ENCODE data around the gene STARD7. TPM values are rescaled to one million over a fixed set of nuclear protein-coding genes. Genes with fewer than 3 reads are reported as not detected.

Gene STARD7
- total RNA-seq, 1 donor from 2014 or later, result 103 TPM

DNA sequence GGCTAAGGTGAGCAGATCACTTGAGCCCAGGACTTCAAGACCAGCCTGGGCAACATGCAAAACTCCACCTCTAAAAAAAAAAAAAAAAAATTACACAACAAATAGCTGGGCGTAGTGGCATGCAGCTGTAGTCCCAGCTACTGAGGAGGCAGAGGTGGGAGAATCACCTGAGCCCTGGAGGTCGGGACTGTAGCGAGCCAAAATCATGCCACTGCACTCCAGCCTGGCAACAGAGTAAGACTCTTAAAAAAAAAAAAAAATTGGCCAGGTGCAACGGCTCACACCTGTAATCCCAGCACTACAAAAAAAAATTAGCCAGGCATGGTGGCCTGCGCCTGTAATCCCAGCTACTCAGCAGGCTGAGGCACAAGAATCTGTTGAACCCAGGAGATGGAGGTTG lies 7.3 kb downstream of the STARD7 start:
- Histone ChIP-seq H3K36me3 (ENCODE audit: insufficient read depth, low read length) (no peaks in the 10 kb centered on the region), H2AFZ (ENCODE audit: low read depth, low read length) (no peak overlapping the region), H3K27me3 (ENCODE audit: insufficient read depth, low read length) (no peaks in the 10 kb centered on the region), H3K9ac (ENCODE audit: low read length) (no peak overlapping the region), H3K79me2 (ENCODE audit: insufficient read depth, low read length) (peaks cover 95% of the 10 kb centered on the region), H4K20me1 (ENCODE audit: insufficient read depth, low read length) (peaks cover 89% of the 10 kb centered on the region), H3K4me1 (ENCODE audit: insufficient read depth, low read length) (peaks cover 14% of the 10 kb centered on the region), H3K9me3 (ENCODE audit: insufficient read depth, low read depth, low read length) (no peaks in the 10 kb centered on the region), H3K27ac (ENCODE audit: low read depth, low read length) (no peak overlapping the region), H3K4me2 (ENCODE audit: low read length) (no peak overlapping the region), H3K4me3 (ENCODE audit: insufficient read depth, low read depth, low read length) (no peak overlapping the region)
- DNase-seq (ENCODE audit: low read depth) (no peak), FAIRE-seq (no peak)
- Mint-ChIP-seq H3K27me3 (ENCODE audit: low read depth, unreplicated experiment) (no peaks in the 10 kb centered on the region), H3K4me3 (ENCODE audit: unreplicated experiment) (no peak overlapping the region), H3K27ac (ENCODE audit: unreplicated experiment) (no peak overlapping the region), H3K9me3 (ENCODE audit: unreplicated experiment) (no peaks in the 10 kb centered on the region), H3K36me3 (ENCODE audit: low read depth, unreplicated experiment) (peaks cover 7% of the 10 kb centered on the region), H3K4me1 (ENCODE audit: low read depth, unreplicated experiment) (peaks cover 30% of the 10 kb centered on the region)
- TF ChIP-seq, protein P1, sequence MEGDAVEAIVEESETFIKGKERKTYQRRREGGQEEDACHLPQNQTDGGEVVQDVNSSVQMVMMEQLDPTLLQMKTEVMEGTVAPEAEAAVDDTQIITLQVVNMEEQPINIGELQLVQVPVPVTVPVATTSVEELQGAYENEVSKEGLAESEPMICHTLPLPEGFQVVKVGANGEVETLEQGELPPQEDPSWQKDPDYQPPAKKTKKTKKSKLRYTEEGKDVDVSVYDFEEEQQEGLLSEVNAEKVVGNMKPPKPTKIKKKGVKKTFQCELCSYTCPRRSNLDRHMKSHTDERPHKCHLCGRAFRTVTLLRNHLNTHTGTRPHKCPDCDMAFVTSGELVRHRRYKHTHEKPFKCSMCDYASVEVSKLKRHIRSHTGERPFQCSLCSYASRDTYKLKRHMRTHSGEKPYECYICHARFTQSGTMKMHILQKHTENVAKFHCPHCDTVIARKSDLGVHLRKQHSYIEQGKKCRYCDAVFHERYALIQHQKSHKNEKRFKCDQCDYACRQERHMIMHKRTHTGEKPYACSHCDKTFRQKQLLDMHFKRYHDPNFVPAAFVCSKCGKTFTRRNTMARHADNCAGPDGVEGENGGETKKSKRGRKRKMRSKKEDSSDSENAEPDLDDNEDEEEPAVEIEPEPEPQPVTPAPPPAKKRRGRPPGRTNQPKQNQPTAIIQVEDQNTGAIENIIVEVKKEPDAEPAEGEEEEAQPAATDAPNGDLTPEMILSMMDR (IDR thresholded peaks at IDR 0.05; ENCODE audit: insufficient read depth, low read depth, low read length), result no peak
- no peak for TF ChIP-seq EZH2 (IDR thresholded peaks at IDR 0.05; ENCODE audit: insufficient read depth, low read length)

DNA sequence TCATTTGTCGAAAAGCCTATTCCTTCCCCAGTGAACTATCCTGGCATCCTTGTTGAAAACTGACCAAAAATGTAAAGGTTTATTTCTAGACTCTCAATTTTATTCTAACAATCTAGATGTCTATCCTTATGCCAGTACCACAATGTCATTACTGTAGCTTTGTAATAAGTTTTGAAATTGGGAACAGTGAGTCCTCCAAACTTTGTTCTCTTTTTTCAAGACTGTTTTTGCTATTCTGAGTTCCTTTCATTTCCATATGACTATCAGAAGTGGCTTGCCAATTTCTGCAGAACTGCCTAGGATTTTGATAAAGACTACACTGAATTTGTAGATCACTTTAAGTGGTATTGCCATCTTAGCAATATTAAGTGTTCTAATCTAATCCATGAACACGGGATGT lies 9.7 kb downstream of the STARD7 start:
- Mint-ChIP-seq H3K36me3 (ENCODE audit: low read depth, unreplicated experiment) (peaks cover 8% of the 10 kb centered on the region), H3K27me3 (ENCODE audit: low read depth, unreplicated experiment) (no peaks in the 10 kb centered on the region), H3K4me1 (ENCODE audit: low read depth, unreplicated experiment) (peaks cover 25% of the 10 kb centered on the region), H3K4me3 (ENCODE audit: unreplicated experiment) (no peak overlapping the region), H3K27ac (ENCODE audit: unreplicated experiment) (no peak overlapping the region), H3K9me3 (ENCODE audit: unreplicated experiment) (no peaks in the 10 kb centered on the region)
- Histone ChIP-seq H3K4me2 (ENCODE audit: low read length) (no peak overlapping the region), H3K9me3 (ENCODE audit: insufficient read depth, low read depth, low read length) (no peaks in the 10 kb centered on the region), H3K9ac (ENCODE audit: low read length) (no peak overlapping the region), H2AFZ (ENCODE audit: low read depth, low read length) (no peak overlapping the region), H3K4me1 (ENCODE audit: insufficient read depth, low read length) (peaks cover 10% of the 10 kb centered on the region), H3K27ac (ENCODE audit: low read depth, low read length) (no peak overlapping the region), H3K36me3 (ENCODE audit: insufficient read depth, low read length) (peaks cover 5% of the 10 kb centered on the region), H4K20me1 (ENCODE audit: insufficient read depth, low read length) (peaks cover 88% of the 10 kb centered on the region), H3K79me2 (ENCODE audit: insufficient read depth, low read length) (peaks cover 84% of the 10 kb centered on the region), H3K4me3 (ENCODE audit: insufficient read depth, low read depth, low read length) (no peak overlapping the region), H3K27me3 (ENCODE audit: insufficient read depth, low read length) (no peaks in the 10 kb centered on the region)
- TF ChIP-seq, protein P1 (IDR thresholded peaks at IDR 0.05; ENCODE audit: insufficient read depth, low read depth, low read length), result no peak
- TF ChIP-seq EZH2 (IDR thresholded peaks at IDR 0.05; ENCODE audit: insufficient read depth, low read length), result no peak
- DNase-seq (ENCODE audit: low read depth), result no peak
- FAIRE-seq, result no peak

DNA sequence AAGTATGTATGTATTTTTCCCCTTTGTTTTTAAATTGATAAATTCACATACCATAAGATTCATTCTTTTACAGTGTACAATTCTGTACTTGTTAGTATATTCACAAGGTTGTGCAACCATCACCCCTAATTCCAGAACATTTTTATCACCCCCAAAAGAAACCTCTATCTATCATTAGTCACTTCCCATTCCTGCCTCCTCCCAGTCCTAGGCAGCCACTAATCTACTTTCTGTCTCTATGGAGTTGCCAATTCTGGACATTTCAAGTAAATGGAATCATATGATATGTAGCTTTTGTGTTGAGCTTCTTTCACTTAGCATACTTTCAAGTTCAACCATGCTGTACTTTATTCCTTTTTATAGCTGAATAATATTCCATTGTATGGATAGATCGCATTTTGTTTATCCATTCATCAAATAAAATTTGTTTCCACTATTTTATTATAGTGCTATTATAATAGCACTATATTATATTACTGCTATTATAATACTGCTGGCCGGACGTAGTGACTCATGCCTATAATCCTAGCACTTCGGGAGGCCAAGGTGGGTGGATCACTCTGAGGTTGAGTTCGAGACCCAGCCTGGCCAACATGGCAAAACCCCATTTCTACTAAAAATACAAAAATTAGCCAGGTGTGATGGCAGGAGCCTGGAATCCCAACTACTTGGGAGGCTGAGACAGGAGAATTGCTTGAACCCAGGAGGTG lies 10.9 kb downstream of the STARD7 start:
- Histone ChIP-seq H3K9ac (ENCODE audit: low read length) (no peak overlapping the region), H3K27ac (ENCODE audit: low read depth, low read length) (no peak overlapping the region), H3K4me2 (ENCODE audit: low read length) (no peak overlapping the region), H3K27me3 (ENCODE audit: insufficient read depth, low read length) (no peaks in the 10 kb centered on the region), H3K79me2 (ENCODE audit: insufficient read depth, low read length) (peaks cover 72% of the 10 kb centered on the region), H3K36me3 (ENCODE audit: insufficient read depth, low read length) (peaks cover 12% of the 10 kb centered on the region), H3K4me1 (ENCODE audit: insufficient read depth, low read length) (peaks cover 10% of the 10 kb centered on the region), H3K9me3 (ENCODE audit: insufficient read depth, low read depth, low read length) (no peaks in the 10 kb centered on the region), H3K4me3 (ENCODE audit: insufficient read depth, low read depth, low read length) (no peak overlapping the region), H2AFZ (ENCODE audit: low read depth, low read length) (no peak overlapping the region), H4K20me1 (ENCODE audit: insufficient read depth, low read length) (peaks cover 85% of the 10 kb centered on the region)
- H3K27me3 Mint-ChIP-seq (ENCODE audit: low read depth, unreplicated experiment), result no peaks in the 10 kb centered on the region
- peaks cover 25% of the 10 kb centered on the region for H3K4me1 Mint-ChIP-seq (ENCODE audit: low read depth, unreplicated experiment)
- DNase-seq (ENCODE audit: low read depth) (no peak), FAIRE-seq (no peak)
- H3K9me3 Mint-ChIP-seq (ENCODE audit: unreplicated experiment), result no peaks in the 10 kb centered on the region
- no peak for TF ChIP-seq EZH2 (IDR thresholded peaks at IDR 0.05; ENCODE audit: insufficient read depth, low read length)
- TF ChIP-seq, protein P1 (IDR thresholded peaks at IDR 0.05; ENCODE audit: insufficient read depth, low read depth, low read length), result no peak
- no peak overlapping the region for H3K27ac Mint-ChIP-seq (ENCODE audit: unreplicated experiment)
- peaks cover 14% of the 10 kb centered on the region for H3K36me3 Mint-ChIP-seq (ENCODE audit: low read depth, unreplicated experiment)
- H3K4me3 Mint-ChIP-seq (ENCODE audit: unreplicated experiment), result no peak overlapping the region

Measured in astrocyte (in vitro differentiated cells and primary cell).